Measurements from ENCODE around the gene FHIT.

DNA sequence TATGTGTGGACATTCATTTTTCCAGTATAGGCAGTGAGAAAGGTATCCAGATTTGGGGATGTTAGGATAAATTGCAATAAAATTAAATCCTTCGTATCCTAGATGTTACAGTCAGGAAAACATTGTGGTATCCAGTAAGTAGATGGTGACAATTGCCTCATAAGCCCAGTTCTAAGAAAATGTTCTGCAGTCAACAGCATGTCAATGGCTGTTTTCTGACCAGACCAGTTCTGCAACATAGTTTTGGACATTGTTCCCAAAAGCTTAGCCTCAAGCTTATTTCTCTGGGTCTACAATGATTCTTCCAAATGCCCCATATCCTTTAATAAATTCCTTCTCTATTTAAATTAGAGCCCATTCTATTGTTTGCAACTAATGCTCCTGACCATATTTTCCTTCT, 480.7 kb downstream of the FHIT start:
- no peak for TF ChIP-seq POLR2AphosphoS5 (IDR thresholded peaks at IDR 0.05; ENCODE audit: low read depth, low read length)
- no peak for TF ChIP-seq POLR2A (IDR thresholded peaks at IDR 0.05; ENCODE audit: low read depth, low read length)
- TF ChIP-seq TAF1 (IDR thresholded peaks at IDR 0.05; ENCODE audit: borderline replicate concordance, low read depth, low read length) = no peak

All from GM12892 (cell line).